DMS53 (cell line): ENCODE data around the gene RPUSD3.
"Not testable (repeated sequence)": the region's sequence is repeated elsewhere in the genome, so short reads cannot be mapped to it uniquely, and the experiment has no call there.

ENCODE experiments used
- DNase-seq: peaks from one replicate; lab custom pipeline; 2025; lab: John Stamatoyannopoulos, UW

Gene RPUSD3

DNA sequence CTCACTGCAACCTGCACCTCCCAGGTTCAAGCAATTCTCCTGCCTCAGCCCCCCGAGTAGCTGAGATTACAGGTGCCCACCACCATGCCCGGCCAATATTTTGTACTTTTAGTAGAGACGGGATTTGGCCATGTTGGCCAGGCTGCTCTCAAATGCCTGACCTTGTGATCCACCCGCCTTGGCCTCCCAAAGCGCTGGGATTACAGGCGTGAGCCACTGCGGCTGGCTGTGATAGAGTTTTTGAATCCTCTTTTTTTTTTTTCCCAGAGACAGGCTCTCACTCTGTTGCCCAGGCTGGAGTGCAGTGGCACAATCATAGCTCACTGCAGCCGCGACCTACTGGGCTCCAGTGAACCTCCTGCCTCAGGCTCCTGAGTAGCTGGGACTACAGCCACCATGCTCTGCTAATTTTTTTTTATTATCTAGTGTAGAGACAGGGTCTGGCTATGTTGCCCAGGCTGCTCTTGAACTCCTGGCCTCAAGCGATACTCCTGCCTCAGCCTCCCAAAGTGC is 21.4 kb upstream of the RPUSD3 start:
- DNase-seq = not testable (repeated sequence)

DNA sequence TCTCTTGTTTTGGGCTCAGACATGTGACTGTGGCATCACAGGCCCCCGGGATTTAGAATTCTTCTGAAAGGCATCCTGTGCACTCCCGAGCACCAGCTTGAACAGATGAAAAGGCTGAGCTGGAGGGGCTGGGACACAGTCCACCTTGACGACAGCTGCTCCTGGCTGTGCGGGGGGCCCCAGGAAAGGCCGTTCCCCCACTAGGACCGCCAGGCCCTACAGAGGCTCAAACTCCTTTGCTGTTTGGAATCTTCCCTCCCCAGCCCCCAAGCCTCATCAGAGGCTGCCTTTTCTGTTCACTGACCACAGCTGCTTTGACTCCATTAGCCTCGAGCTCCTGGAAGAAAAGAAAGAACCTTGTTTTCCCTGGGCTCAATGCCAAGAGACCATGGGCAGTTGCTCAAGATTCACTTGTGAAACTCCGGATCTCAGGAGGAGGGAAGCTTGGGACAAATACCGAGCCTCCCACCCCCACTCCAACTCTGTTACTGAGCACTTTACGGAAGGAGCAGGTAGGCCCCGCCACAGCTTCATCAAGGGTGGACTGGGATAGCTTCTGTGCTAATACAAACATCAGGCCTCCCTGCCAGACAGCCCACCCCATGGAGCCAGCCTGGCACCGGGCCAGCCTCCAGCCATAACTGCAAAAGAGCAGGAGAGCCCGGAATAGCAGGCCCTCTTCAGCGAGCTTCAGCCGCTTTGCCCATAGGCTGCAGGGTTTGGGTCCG is 20.6 kb upstream of the RPUSD3 start:
- DNase-seq = no peak

DNA sequence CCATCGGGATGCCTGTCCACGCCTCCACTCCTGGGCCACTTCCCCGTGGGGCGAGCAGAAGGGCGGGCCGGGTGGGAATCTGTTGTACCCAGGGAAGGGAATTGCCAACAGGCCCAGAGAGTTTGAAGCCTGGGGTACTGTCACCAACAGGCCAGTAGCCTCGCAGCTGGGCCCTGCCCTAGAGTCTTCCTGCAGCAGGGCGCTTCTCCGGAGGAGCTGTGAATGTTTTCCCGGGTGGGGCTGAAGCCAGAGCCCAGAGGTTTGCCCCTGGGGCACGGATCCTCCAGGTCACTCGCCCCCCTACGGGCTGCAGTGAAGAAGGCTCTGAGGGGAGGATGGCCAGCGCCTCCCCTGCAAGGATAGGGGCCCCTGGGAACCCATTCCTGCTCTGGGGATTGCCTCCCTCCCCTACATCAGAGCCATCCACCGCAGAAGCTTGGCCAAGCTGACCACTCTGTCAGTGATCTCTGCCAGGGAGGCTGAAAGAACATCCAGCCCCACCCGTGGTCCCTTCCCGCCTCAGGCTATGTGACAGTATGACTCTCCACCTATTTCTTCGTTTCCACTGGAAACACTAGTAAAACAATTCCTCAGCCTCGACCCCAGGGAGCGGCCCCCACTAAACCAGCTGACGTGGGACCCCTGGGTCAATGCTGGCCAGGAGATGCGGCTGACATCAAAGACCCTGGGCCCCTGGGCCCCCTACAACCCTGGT is 19.4 kb upstream of the RPUSD3 start:
- no peak for DNase-seq

DNA sequence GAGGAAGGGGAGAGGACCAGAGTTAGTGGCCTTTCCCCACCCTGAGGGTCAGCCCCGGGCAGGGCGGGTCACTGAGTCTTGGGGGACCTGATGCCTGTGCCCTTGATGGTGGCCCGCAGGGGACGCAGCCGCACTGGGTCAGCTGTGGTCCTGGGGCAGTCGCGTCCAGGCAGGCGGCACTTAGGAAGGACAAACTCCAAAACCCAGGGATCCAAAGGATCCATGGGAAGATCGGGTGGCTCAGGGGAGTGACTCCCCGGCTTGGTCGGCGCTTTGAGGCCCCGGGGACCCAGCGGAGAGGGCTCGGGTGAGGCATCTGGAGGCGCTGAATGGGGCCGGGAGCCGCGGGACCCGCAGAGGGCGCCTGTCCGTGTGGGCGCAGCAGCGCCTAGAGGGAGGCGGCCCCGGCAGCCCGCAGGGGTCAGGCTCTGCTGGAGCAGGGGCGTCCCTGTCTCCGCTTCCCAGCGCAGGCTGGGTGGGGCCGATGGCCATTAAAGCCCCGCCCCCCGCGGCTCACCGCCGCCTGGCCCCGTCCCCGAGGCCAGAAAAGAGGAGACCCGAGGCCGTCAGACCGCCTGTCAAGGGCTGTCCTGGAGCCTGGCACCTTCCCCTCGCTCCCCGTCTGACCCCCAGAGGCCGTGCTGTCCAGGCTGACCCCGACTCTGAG is 18.7 kb upstream of the RPUSD3 start:
- DNase-seq = peak; percentile 57

DNA sequence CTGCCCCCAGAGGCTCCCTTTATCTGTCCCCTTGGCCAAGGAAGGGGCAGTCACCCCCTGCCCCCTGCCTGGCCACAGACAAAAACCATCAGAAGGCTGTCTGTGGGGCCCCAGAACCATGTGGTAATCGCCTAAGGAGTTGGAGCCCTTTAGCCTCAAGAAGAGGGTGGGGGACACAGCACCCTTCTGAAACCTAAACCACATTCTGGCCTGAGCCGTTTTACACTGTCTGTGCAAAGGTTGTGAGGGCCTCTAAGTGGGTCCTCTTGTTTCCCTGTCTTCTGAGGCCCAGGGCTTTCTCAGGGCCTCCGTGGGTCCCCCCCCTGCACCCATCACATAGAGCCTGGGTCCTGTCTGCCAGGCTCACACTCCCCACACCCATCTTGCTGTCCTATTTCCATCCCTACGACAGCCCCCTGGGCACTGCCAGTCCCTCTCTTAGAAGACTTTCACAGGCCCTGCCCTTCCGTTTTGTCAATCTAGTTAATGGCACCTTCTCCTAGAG is 17.9 kb upstream of the RPUSD3 start:
- no peak for DNase-seq

DNA sequence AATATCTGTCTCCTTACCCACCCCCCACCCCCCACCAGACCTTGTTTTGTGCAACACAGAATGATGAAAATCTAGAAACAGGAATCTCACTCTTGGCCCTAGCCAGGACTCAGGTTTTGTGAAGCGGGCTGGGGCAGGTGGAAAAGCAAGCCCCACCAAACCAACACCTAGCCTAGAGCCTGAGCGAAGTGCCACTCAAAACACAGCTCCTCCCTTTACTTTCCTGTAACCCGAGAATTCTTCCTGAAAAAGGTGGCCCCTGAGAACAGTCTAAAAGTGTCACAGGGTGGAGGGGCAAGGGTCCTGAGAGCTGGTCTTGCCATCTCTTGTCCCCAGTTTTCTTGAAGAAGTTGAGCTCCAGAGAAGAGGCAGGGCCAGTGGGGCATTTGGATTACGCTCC is 17.4 kb upstream of the RPUSD3 start:
- no peak for DNase-seq

DNA sequence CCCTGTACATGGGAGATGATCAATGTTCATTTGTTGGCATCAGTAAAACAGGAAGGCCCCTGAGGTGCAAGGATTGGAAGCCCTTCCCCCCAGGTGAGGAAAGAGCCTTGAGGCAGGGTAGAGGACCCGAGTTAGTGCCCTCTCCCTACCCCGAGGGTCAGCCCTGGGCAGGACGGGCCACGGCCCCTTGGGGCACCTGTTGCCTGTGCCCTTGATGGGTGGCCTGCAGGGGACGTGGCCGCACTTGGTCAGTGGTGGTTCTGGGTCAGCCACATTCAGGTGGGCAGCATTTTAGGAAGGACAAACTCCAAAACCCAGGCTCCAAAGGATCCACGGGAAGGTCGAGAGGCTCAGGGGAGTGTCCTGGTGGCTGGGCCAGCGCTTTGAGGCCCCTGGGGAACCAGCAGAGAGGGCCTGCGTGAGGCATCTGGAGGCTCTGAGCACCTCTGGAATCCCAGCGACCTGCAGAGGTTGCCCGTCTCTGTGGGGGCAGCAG is 15.8 kb upstream of the RPUSD3 start:
- DNase-seq = no peak

DNA sequence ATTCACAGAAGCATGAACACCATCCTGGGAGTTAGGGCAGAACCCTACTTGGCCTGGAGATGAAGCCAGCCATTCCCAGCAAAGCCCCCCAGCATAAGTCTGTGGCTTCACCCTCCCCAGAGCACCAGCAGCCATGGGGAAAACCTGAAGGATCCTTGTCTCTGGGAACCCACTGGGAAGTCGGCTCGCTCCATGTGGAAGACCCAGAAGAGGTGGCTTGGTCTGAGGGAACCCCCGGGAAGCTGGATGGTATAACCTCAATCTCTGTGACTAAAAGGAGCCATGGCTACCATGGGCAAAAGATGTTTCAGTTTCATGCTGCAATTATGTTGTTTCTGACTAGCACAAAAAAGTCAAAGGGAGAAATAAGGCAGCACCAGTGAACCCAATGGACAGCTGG is 11.8 kb upstream of the RPUSD3 start:
- no peak for DNase-seq

DNA sequence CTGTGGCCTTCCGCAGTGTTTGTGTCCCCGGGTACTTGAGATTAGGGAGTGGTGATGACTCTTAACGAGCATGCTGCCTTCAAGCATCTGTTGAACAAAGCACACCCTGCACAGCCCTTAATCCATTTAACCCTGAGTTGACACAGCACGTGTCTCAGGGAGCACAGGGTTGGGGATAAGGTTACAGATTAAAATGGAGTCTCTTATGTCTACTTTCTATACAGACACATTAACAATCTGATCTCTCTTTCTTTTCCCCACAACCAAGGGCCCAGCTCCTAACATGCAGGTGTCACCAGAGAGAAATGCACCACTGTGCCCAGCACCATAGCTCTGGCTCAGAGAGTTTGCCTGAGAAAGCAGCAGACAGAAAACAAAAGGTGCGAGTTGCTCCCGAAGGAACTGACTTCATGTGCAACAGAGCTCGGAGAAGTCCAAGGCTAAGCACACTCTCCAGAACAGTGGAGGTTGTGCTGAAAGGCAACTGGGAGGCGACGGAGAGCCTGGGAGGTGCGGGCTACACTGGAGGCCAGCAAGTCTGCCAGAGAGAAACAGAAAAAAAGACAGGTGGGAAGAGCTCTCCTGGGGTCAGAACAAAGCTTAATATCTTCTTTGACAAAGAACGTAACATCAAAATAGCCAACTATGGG is 10.6 kb upstream of the RPUSD3 start:
- DNase-seq = not testable (repeated sequence)

DNA sequence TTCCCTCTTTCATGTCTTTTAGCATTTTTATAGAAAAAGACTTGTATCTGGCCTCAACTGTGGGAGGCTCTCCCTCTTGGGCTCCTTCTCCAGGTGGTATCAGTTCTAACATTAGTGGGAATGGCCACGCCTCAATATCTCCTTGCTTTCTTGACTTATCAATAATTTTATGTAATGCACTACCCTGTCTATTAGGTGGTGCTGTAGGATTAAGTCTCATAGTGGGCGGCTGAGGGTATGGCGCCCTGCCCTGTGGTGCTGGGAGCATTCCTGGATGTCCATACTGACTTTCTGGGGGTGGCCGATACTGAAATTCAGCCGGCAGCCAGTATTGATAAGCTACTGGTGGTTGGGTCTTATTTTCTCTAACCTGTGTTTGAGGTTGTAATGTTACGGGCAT is 8.7 kb upstream of the RPUSD3 start:
- DNase-seq = peak; percentile 13

DNA sequence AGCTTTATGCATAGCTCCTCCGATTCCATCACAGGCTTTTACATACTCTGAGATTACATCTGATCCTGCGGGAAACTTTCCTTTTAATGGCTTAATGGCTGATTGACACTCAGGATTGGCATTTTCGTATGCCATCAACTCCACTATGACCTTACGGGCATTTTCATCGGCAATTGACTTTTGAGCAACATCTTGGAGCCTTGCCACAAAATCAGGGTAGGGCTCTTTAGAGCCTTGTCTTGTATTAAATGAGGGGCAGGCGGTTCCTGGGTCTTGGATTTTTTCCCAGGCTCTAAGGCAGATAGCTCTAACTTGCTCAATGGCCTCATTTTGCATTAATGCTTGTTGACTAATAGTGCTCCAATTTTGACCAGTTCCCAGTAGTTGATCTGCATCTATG is 8.1 kb upstream of the RPUSD3 start:
- DNase-seq = not testable (repeated sequence)

DNA sequence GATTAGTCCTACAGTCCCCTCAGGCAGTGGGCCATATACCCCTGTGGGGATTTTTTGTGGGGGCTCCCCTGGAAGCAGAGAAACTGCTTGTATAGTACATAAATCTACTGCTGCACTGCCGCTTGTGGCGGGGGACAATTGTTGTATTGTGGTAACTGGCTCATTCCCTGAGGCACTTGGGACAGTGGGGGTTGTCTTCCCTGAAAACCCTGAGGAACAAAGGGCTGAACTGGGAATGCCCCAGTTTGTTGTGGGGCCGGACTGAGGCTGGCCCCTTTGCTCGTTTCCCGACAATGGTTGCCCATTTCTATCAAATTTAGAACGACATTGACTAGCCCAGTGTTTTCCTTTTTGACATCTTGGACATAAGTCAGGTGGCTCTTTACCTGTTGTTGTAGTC is 7.6 kb upstream of the RPUSD3 start:
- DNase-seq = not testable (repeated sequence)

DNA sequence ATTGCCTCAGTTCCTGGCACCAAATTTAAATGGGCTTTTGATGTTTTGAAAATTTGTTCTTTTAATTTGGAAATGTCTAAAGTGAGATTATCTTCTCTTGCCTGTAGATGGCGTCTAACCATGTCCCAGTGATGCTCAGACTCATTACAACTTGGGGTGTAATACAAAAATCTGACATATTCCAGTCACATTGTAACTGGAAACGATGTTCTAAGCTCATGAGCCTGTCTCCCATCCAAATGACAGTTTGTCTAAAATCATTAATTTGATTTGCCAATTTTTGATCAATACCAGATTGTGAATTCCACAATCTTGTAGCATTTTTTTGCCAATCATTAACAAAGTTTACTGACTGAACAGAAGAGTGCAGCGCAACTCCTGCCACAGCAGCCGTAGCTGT is 5.1 kb upstream of the RPUSD3 start:
- peak; percentile 17 for DNase-seq

DNA sequence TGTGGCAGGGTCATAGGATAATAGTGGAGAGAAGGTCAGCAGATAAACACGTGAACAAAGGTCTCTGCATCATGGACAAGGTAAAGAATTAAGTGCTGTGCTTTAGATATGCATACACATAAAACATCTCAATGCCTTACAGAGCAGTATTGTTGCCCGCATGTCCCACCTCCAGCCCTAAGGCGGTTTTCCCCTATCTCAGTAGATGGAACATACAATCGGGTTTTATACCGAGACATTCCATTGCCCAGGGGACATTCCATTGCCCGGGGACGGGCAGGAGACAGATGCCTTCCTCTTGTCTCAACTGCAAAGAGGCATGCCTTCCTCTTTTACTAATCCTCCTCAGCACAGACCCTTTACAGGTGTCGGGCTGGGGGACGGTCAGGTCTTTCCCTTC is 4.1 kb upstream of the RPUSD3 start:
- DNase-seq = not testable (repeated sequence)

DNA sequence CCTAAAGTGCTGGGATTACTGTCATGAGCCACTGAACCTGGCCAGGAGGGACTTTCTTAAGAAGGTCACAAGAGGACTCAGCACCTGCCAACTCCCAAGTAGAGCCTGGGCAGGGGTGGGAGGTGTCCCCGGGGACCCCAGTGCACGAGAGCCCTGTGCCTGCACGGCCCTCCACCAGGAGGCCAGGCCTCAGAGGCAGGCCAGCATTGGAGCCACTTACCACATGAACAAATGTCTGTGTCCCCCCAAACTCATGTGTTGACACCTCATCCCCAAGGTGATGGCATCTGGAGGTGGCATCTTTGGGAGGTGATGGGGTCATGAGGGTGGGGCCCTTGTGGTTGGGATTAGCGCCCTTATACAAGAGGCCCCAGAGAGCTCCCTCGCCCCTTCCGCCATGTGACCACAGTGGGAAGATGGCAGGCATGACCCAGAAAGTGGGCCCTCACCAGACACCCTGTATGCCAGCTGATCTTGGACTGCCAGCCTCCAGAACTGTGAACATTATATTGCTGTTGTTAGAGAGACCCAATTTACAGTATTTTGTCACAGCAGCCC is 3.2 kb upstream of the RPUSD3 start:
- DNase-seq = no peak

DNA sequence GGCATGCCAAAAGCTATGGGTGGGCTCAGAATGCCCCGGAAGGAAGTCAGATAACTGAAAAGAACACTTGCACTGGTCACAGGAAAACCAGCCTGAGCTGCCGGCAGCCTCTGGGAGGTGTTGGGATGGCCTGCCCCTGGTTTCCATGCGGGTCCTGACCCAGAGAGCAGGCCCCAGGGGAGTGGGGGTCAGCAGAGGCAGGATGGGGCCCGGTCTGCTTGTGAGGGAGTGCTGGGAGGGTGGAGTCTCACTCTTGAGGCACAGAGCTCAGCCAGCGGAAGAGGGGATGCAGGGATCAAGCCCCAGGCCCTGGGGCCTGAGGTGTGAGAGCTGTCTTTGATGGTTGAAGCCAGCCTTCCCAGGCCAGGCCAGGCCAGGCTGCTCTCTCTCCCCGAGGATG is 2.4 kb upstream of the RPUSD3 start:
- no peak for DNase-seq

DNA sequence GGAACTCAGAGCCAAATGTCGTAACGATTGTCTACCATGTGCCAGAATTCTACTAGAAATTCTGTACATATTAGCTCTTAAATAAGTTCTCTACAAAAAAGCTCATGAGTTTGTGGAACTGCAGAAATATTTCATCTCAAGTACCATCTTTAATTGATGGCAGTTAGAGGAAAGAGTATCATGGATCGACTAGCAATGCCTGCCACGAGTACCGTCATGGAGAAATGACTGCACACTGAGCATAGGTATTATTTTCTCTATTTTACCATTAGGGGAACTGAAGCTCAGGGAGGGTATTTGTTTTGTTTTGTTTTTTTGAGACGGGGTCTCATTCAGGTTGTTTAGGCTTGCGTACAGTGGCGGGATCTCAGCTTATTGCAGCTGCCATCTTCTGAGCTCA is 2.8 kb downstream of the RPUSD3 start:
- DNase-seq = no peak

DNA sequence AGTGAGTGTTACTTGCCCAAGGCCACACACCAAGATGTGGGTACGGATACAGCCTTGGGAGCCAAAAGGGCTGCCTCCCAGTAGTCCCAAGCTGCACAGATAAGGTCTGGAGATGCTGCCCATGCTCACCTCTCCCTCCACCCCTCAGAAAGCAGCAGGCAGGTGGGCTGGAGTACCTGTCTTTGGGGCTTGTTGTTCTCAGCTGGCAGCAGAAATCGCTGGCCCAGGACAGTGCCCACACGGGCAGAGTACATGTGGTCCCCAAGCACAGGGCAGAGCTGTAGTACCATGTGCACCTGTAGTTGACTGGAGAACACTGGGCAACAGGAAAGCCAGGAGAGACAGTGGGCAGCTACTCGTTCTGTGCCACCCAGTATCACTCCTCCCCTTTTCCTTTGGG is 5.0 kb downstream of the RPUSD3 start:
- no peak for DNase-seq

DNA sequence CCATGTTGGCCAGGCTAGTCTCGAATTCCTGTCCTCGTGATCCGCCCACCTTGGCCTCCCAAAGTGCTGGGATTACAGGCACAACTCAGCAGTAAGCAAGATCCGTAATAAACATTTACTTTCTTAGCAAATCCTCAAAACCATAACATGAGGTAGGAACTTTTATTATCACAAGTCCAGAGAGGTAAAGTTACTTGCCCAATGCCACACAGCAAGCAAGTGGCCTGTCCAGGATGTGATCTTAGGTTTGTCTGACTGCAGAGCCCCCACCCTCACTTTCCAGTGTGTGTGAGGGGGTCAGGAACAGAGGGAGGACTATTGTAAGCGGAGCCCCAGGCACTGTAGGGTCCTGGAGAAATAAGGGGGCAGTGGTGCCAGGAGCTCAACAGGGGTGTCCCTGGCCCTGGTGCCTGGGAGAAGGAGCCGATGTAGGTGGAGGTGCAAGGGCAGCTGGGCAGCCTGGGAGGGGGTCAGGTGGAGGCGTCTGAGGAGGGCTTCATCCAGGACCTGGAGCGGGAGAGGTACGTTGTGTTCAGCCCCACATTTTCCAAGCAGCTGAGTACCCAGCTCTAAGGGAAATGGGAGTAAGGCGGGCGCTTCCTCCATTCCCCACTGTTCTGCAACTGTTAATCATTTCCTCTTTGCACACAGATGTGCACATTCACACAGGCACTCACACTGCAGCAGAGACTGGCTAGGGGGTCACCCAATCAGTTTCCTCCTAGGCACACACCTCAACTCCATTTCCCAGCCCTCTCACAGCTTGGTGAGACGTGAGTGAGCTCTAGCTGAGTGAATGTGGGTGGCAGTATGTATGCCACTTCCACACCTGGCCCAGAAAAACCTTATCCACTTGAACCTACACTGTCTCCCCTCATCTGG is 5.9 kb downstream of the RPUSD3 start:
- no peak for DNase-seq

DNA sequence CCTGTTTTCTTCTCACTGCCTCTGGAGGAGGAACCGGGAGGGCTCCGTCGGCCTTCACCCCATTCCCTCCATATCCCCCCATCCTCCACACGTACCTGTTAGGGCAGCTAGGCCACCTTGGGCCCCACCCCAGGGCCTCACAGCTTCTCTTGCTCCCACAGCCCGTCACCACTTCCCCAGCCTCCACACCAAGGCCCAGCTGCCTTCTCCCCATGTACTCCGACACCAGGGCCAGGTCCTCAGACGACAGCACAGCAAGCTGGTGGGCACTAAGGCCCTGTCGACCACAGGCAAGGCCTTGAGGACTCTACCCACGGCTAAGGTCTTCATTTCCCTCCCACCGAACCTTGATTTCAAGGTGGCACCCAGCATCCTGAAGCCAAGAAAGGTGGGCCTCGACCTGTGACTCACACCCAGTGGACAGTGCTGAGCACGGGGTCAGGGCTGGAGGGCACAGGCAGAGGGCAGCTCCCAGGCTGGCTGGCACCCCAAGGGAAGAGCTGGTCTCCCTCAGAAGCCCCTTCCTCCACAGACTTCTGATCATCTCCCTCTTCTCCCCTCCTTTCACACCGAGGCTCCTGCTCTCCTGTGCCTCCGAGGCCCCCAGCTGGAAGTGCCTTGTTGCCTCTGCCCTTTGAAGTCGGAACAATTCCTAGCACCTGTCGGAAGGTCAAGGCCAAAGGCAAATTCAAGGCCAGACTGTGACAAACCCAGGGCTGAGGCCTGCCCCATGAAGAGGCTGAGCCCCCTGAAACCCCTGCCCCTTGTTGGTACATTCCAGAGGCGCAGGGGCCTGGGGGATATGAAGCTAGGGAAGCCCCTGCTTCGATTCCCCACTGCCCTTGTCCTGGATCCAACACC is 9.1 kb downstream of the RPUSD3 start:
- DNase-seq = no peak
